Trophoblast cell (in vitro differentiated cells and primary cell): ENCODE results near the gene ZNF408.

Experiments
- DNase-seq, 2 donors: peaks; one replicate each; pipeline ENCODE4 v3.0.0-alpha.2; 2016
- H2AFZ ChIP-seq: 2 replicates; pipeline ENCODE4 v1.6.1; 2013; ENCODE audit warnings: low read length, moderate library complexity, mild to moderate bottlenecking; ENCODE audit not compliant: insufficient read depth, poor library complexity
- H2AK5ac ChIP-seq: 2 replicates; pipeline ENCODE4 v1.6.1; 2013; ENCODE audit warnings: mild to moderate bottlenecking, low read length
- H2BK120ac ChIP-seq: 2 replicates; pipeline ENCODE4 v1.6.1; 2013; ENCODE audit warnings: low read length, mild to moderate bottlenecking, moderate library complexity; ENCODE audit not compliant: insufficient read depth, poor library complexity
- H2BK12ac ChIP-seq: 2 replicates; pipeline ENCODE4 v1.6.1; 2013; ENCODE audit warnings: mild to moderate bottlenecking, low read length, moderate library complexity
- H2BK5ac ChIP-seq: 2 replicates; pipeline ENCODE4 v1.6.1; 2013; ENCODE audit warnings: low read length, low read depth, moderate library complexity, mild to moderate bottlenecking; ENCODE audit not compliant: poor library complexity
- H3K14ac ChIP-seq: 2 replicates; pipeline ENCODE4 v1.6.1; 2013; ENCODE audit warnings: mild to moderate bottlenecking, low read length
- H3K18ac ChIP-seq: 2 replicates; pipeline ENCODE4 v1.6.1; 2013; ENCODE audit warnings: mild to moderate bottlenecking, low read length
- H3K23ac ChIP-seq: 2 replicates; pipeline ENCODE4 v1.6.1; 2013; ENCODE audit warnings: low read length
- H3K27ac ChIP-seq: 2 replicates; pipeline ENCODE4 v1.5.1; 2013; ENCODE audit warnings: low read depth, mild to moderate bottlenecking, inconsistent platforms, low read length, moderate library complexity
- H3K27me3 ChIP-seq: 2 replicates; pipeline ENCODE4 v1.6.1; 2013; ENCODE audit warnings: inconsistent platforms, mild to moderate bottlenecking, low read length, moderate library complexity; ENCODE audit not compliant: insufficient read depth
- H3K36me3 ChIP-seq, 2 experiments: 1 replicate in 1 of 2; 2 replicates in 1 of 2; pipeline ENCODE4 v1.6.1; 2013; ENCODE audit warnings: low read length in 2 of 2, mild to moderate bottlenecking in 2 of 2, moderate library complexity in 1 of 2; ENCODE audit not compliant: insufficient read depth in 2 of 2, control insufficient read depth in 1 of 2
- H3K4ac ChIP-seq: 2 replicates; pipeline ENCODE4 v1.6.1; 2013; ENCODE audit warnings: low read depth, mild to moderate bottlenecking, low read length, moderate library complexity
- H3K4me1 ChIP-seq, 2 experiments: 1 replicate in 1 of 2; 2 replicates in 1 of 2; pipeline ENCODE4 v1.6.1; 2013; ENCODE audit warnings: low read length in 2 of 2, mild to moderate bottlenecking in 2 of 2, moderate library complexity in 1 of 2; ENCODE audit not compliant: insufficient read depth in 2 of 2, control insufficient read depth in 1 of 2
- H3K4me2 ChIP-seq: 2 replicates; pipeline ENCODE4 v1.6.1; 2013; ENCODE audit warnings: inconsistent platforms, mild to moderate bottlenecking, low read length, moderate library complexity
- H3K4me3 ChIP-seq: 2 replicates; pipeline ENCODE4 v1.5.1; 2013; ENCODE audit warnings: mild to moderate bottlenecking, low read depth, low read length, inconsistent platforms
- H3K79me1 ChIP-seq: one replicate; pipeline ENCODE4 v1.6.1; 2013; ENCODE audit warnings: low read length
- H3K79me2 ChIP-seq: 2 replicates; pipeline ENCODE4 v1.6.1; 2013; ENCODE audit warnings: low read length, mild to moderate bottlenecking; ENCODE audit not compliant: control insufficient read depth, insufficient read depth, poor library complexity
- H3K9ac ChIP-seq: 2 replicates; pipeline ENCODE4 v1.6.1; 2013; ENCODE audit warnings: mild to moderate bottlenecking, low read length
- H3K9me3 ChIP-seq: 2 replicates; pipeline ENCODE4 v1.6.1; 2013; ENCODE audit warnings: low read depth, mild to moderate bottlenecking, control low read depth, inconsistent platforms, low read length; ENCODE audit not compliant: insufficient read depth
- H4K12ac ChIP-seq: 2 replicates; pipeline ENCODE4 v1.6.1; 2013; ENCODE audit warnings: low read depth, mild to moderate bottlenecking, low read length, moderate library complexity
- H4K8ac ChIP-seq: 2 replicates; pipeline ENCODE4 v1.6.1; 2013; ENCODE audit warnings: low read depth, mild to moderate bottlenecking, low read length, moderate library complexity
- H4K91ac ChIP-seq: one replicate; pipeline ENCODE4 v1.6.1; 2013; ENCODE audit warnings: low read depth, mild to moderate bottlenecking, low read length, moderate library complexity
- WGBS: extraction: QIAGEN DNeasy Blood & Tissue Kit; methylation state at CpG from one replicate; pipeline ENCODE4 v1.1.7; 2013; ENCODE audit warnings: missing lambda C conversion rate; ENCODE audit not compliant: insufficient read length, insufficient coverage; ENCODE audit errors: extremely low coverage; 5-methylcytosine and 5-hydroxymethylcytosine counted together

Gene ZNF408

DNA sequence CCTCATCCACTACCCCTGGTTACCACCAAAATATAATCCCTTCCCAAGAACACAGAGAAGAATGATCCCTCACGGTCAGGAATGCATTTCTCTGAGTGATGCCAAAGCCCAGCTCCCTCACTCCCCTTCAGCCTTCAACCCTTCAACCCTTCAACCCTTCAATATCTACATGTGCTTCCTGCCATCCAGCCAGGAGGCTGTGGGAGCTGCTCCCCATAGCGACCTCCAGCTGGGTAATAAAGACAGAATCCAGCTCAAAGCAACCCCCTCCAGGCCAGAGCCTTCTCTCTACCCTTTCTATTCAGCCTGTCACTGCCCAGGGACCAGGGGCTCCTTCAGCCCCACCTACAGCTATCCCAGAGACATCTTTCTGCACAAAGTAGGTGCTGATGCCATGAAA is 3.1 kb upstream of the ZNF408 start:
- peak overlapping the region; percentile 2 for H4K8ac ChIP-seq
- H3K18ac ChIP-seq: no peak overlapping the region
- H3K4me1 ChIP-seq: peaks cover 32 to 36% of the 10 kb centered on the region in 2 experiments
- H3K36me3 ChIP-seq: peaks cover 28% of the 10 kb centered on the region in 2 experiments
- no peak overlapping the region for H2BK12ac ChIP-seq
- H3K27ac ChIP-seq: peak overlapping the region; percentile 50
- H3K23ac ChIP-seq: no peak overlapping the region
- H3K79me1 ChIP-seq: peaks cover 14% of the 10 kb centered on the region
- no peaks in the 10 kb centered on the region for H3K27me3 ChIP-seq
- no peak overlapping the region for H3K4me3 ChIP-seq
- DNase-seq: no peak
- H4K12ac ChIP-seq: no peak overlapping the region
- no peak overlapping the region for H3K14ac ChIP-seq
- no peaks in the 10 kb centered on the region for H3K9me3 ChIP-seq
- H2BK5ac ChIP-seq: peak overlapping the region; percentile 35
- H3K4me2 ChIP-seq: peak overlapping the region; percentile 13
- peak overlapping the region; percentile 28 for H3K4ac ChIP-seq
- H2AFZ ChIP-seq: no peak overlapping the region
- H2AK5ac ChIP-seq: no peak overlapping the region
- WGBS: no CpG with 5 or more reads among the region's 2 CpGs
- no peak overlapping the region for H2BK120ac ChIP-seq
- peaks cover 11% of the 10 kb centered on the region for H3K79me2 ChIP-seq
- no peak overlapping the region for H3K9ac ChIP-seq
- H4K91ac ChIP-seq: peak overlapping the region; percentile 53

DNA sequence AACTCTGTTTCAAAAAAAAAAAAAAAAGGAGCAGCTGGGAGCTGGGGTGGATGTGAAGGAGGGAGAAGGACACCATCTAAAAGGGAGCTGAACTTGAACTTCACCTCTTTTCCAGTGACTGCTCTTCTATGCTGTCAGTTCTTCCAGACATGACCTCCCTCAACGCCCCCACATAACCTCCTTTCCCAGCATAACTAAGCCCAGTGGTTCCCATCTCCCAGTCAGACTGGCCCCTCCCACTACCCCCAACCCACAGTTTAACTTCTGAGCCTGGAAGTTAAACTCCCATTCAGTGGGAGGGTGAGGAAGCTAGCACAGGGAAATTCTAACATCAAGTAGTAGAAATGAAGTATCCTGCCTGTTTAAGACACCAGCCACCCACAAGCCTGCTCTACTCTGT is 2.2 kb upstream of the ZNF408 start:
- no peak overlapping the region for H4K12ac ChIP-seq
- no peak overlapping the region for H3K14ac ChIP-seq
- no peak overlapping the region for H3K4ac ChIP-seq
- peaks cover 32 to 35% of the 10 kb centered on the region in 2 experiments for H3K36me3 ChIP-seq
- H3K79me2 ChIP-seq: peaks cover 11% of the 10 kb centered on the region
- no peak overlapping the region for H3K4me3 ChIP-seq
- WGBS: no CpG with 5 or more reads among the region's 1 CpG
- no peak overlapping the region for H3K27ac ChIP-seq
- H2AK5ac ChIP-seq: no peak overlapping the region
- H3K9me3 ChIP-seq: no peaks in the 10 kb centered on the region
- H3K4me1 ChIP-seq: peaks cover 32 to 36% of the 10 kb centered on the region in 2 experiments
- H4K91ac ChIP-seq: no peak overlapping the region
- H2AFZ ChIP-seq: no peak overlapping the region
- no peak overlapping the region for H4K8ac ChIP-seq
- no peak for DNase-seq
- H3K4me2 ChIP-seq: no peak overlapping the region
- H2BK5ac ChIP-seq: no peak overlapping the region
- no peak overlapping the region for H3K23ac ChIP-seq
- no peak overlapping the region for H2BK12ac ChIP-seq
- no peaks in the 10 kb centered on the region for H3K27me3 ChIP-seq
- H2BK120ac ChIP-seq: no peak overlapping the region
- peaks cover 14% of the 10 kb centered on the region for H3K79me1 ChIP-seq
- H3K9ac ChIP-seq: no peak overlapping the region
- H3K18ac ChIP-seq: no peak overlapping the region

GRCh38 chr11:46701078-46701654 is 335 bp downstream of the ZNF408 start:
- Histone ChIP-seq H3K18ac (peak overlapping the region; percentile 86), H2AK5ac (peak overlapping the region; percentile 43), H3K4ac (peak overlapping the region; percentile 96), H2BK5ac (peak overlapping the region; percentile 98), H3K36me3 (peaks cover 32 to 34% of the 10 kb centered on the region in 2 experiments), H3K79me1 (peaks cover 13% of the 10 kb centered on the region), H2AFZ (peak overlapping the region; percentile 98), H4K8ac (peak overlapping the region; percentile 95), H3K27me3 (no peaks in the 10 kb centered on the region), H3K9me3 (peaks cover 4% of the 10 kb centered on the region), H3K23ac (no peak overlapping the region), H3K4me3 (peak overlapping the region; percentile 87), H3K79me2 (peaks cover 11% of the 10 kb centered on the region), H3K4me1 (peaks cover 21 to 24% of the 10 kb centered on the region in 2 experiments), H4K12ac (peak overlapping the region; percentile 98), H3K4me2 (peak overlapping the region; percentile 91), H3K9ac (peak overlapping the region; percentile 95), H2BK120ac (peak overlapping the region; percentile 67), H4K91ac (peak overlapping the region; percentile 85), H2BK12ac (no peak overlapping the region), H3K14ac (peak overlapping the region; percentile 56), H3K27ac (no peak overlapping the region)
- WGBS: no CpG with 5 or more reads among the region's 29 CpGs
- no peak for DNase-seq

DNA sequence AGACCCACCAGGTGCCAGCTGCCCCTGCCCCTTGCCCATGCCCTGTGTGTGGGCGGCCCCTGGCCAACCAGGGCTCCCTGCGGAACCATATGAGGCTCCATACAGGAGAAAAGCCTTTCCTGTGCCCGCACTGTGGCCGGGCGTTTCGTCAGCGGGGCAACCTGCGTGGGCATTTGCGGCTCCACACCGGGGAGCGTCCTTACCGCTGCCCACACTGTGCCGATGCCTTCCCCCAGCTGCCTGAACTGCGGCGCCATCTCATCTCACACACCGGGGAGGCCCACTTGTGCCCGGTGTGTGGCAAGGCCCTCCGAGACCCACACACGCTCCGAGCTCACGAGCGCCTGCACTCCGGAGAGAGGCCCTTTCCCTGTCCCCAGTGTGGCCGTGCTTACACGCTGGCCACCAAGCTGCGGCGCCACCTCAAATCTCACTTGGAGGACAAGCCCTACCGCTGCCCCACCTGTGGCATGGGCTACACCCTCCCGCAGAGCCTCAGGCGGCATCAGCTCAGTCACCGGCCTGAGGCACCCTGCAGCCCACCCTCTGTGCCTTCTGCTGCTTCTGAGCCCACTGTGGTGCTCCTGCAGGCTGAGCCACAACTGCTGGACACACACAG is 4.3 kb downstream of the ZNF408 start:
- Histone ChIP-seq H2BK120ac (no peak overlapping the region), H3K4ac (no peak overlapping the region), H3K14ac (no peak overlapping the region), H3K9me3 (peaks cover 4% of the 10 kb centered on the region), H2AK5ac (no peak overlapping the region), H3K27ac (no peak overlapping the region), H4K8ac (no peak overlapping the region), H3K79me2 (peaks cover 9% of the 10 kb centered on the region), H4K91ac (no peak overlapping the region), H3K4me3 (no peak overlapping the region), H3K27me3 (no peaks in the 10 kb centered on the region), H3K9ac (no peak overlapping the region), H2BK12ac (no peak overlapping the region), H3K79me1 (peaks cover 9% of the 10 kb centered on the region), H3K18ac (no peak overlapping the region), H2AFZ (no peak overlapping the region), H3K36me3 (peaks cover 36 to 43% of the 10 kb centered on the region in 2 experiments), H4K12ac (no peak overlapping the region), H3K23ac (no peak overlapping the region), H3K4me1 (peaks cover 0 to 2% of the 10 kb centered on the region in 2 experiments), H3K4me2 (no peak overlapping the region), H2BK5ac (no peak overlapping the region)
- WGBS: no CpG with 5 or more reads among the region's 31 CpGs
- DNase-seq: no peak
